Measurements from ENCODE around the gene MYRFL. TPM values are rescaled to one million over a fixed set of nuclear protein-coding genes. Genes with fewer than 3 reads are reported as not detected.

MYRFL gene
- total and polyA plus RNA-seq, 2 of the 8 experiments (the other 6 are each of a cell fraction or from before 2014, with no cell fraction given) = 1.1 to 2.0 TPM

GRCh38 chr12:69932676-69933552 is 107.9 kb downstream of the MYRFL start (continued):
- 0 out of 2 replicates have a peak, but pooled peaks have one; percentile 37 for TF ChIP-seq JUND (IDR thresholded peaks at IDR 0.05; ENCODE audit: low read length)
- no peak for TF ChIP-seq RFX5 (IDR thresholded peaks at IDR 0.05; ENCODE audit: borderline replicate concordance, low read depth, low read length)
- TF ChIP-seq HDAC6 (IDR thresholded peaks at IDR 0.05; ENCODE audit: low read depth, low read length) = no peak
- TF ChIP-seq YY1 (IDR thresholded peaks at IDR 0.05; ENCODE audit: low read depth, low read length) = 0 out of 2 replicates have a peak, but pooled peaks have one; percentile 46
- TF ChIP-seq SIX5 (IDR thresholded peaks at IDR 0.05; ENCODE audit: low read depth, low read length) = no peak
- no peak for TF ChIP-seq CHD2 (IDR thresholded peaks at IDR 0.05; ENCODE audit: low read length)
- no peak for TF ChIP-seq SP2 (IDR thresholded peaks at IDR 0.05; ENCODE audit: low read length)
- no peak for TF ChIP-seq TAF1 (IDR thresholded peaks at IDR 0.05; ENCODE audit: low read depth, low read length)
- no peak for TF ChIP-seq RXRA (IDR thresholded peaks at IDR 0.05; ENCODE audit: insufficient read depth, low read depth, low read length)
- no peak for TF ChIP-seq USF2 (IDR thresholded peaks at IDR 0.05; ENCODE audit: low read length)
- no peak for TF ChIP-seq SRF (IDR thresholded peaks at IDR 0.05; ENCODE audit: low read depth, low read length)
- TF ChIP-seq KDM5A (IDR thresholded peaks at IDR 0.05; ENCODE audit: low read length) = no peak
- no peak for TF ChIP-seq JUN (IDR thresholded peaks at IDR 0.05; ENCODE audit: low read depth, low read length)
- TF ChIP-seq EZH2 (IDR thresholded peaks at IDR 0.05; ENCODE audit: low read depth, low read length, severe bottlenecking) = no peak
- peak; percentile 86 for TF ChIP-seq TCF12 (IDR thresholded peaks at IDR 0.05; ENCODE audit: low read depth, low read length)
- TF ChIP-seq EGR1 (IDR thresholded peaks at IDR 0.05; ENCODE audit: borderline replicate concordance, low read depth, low read length) = no peak
- TF ChIP-seq CHD1 (IDR thresholded peaks at IDR 0.05; ENCODE audit: low read depth, low read length) = no peak
- TF ChIP-seq TBP (IDR thresholded peaks at IDR 0.05; ENCODE audit: low read depth, low read length) = 0 out of 2 replicates have a peak, but pooled peaks have one; percentile 36
- 0 out of 2 replicates have a peak, but pooled peaks have one; percentile 16 for TF ChIP-seq MAX (IDR thresholded peaks at IDR 0.05)
- no peak for TF ChIP-seq SP4 (IDR thresholded peaks at IDR 0.05; ENCODE audit: low read length)
- TF ChIP-seq RNF2 (IDR thresholded peaks at IDR 0.05; ENCODE audit: borderline replicate concordance, low read depth, low read length, missing control alignments, poor library complexity, severe bottlenecking) = no peak
